Measurements from ENCODE around the gene RAP2C. TPM values are rescaled to one million over a fixed set of nuclear protein-coding genes. Genes with fewer than 3 reads are reported as not detected.
A peak's percentile ranks its signal among the peaks of the same experiment; 100 is the strongest.

Gene RAP2C
- total RNA-seq, 1 experiment from 2014 or later = 9.7 TPM

DNA sequence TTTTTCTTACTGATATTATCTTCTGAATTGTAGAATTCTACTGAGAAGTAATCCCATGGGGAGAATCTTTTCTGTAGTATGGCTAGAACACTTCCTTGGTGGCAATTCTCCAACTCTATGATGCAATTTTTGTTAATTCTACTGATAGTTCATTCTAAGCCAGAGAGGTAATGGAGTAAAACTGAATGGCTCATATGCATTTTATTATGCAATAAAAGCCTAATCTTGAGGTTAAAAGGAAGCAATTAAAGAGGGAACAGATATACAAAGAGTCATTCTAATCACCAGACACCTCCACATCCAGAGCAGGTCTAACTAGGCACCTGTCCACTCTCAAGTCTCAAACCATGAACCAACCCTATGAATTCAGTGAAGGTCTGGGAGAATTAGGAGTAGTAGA lies 9.7 kb downstream of the RAP2C start:
- H3K4me3 ChIP-seq = no peak overlapping the region
- H3K27me3 ChIP-seq = no peaks in the 10 kb centered on the region
- no peaks in the 10 kb centered on the region for H3K9me3 ChIP-seq
- no peak for DNase-seq
- H3K36me3 ChIP-seq = peaks cover 13% of the 10 kb centered on the region

DNA sequence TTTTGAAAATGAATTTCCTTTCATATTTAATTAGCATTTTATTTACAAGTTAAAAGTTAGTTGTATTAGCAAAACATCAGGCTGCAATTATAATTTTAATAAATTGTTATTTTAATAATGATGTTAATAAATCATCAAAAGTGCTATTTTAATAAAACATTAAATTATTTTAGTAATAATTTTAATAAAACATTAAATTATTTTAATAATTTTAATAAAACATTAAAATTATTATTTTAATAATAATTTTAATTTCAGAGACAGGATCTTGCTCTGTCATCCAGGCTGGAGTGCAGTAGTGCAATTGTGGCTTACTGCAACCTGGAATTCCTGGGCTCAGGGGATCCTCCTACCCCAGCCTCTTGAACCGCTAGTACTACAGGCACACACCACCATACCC lies 10.8 kb downstream of the RAP2C start:
- DNase-seq = no peak
- Histone ChIP-seq H3K27me3 (no peaks in the 10 kb centered on the region), H3K36me3 (peaks cover 6% of the 10 kb centered on the region), H3K9me3 (no peaks in the 10 kb centered on the region), H3K4me3 (no peak overlapping the region)

DNA sequence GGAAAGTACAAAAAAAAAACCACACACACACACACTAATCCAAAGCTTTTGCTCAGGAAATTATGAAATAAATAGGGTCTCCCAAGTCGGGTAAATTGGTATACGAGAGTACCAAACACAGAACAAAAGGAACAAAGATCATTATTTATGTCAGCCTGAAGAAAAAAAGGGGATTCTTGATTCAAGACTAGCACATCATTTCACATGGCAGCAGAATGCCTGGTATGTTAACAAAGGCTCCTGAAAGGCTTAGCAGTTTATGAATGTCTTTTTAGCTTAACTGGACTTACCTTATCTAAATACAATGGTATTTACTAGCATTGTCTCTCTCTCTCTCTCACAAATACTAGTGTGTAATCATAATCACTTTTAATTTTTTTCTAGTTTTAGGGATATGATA lies 11.3 kb downstream of the RAP2C start:
- H3K9me3 ChIP-seq = no peaks in the 10 kb centered on the region
- DNase-seq = no peak
- no peaks in the 10 kb centered on the region for H3K27me3 ChIP-seq
- no peak overlapping the region for H3K4me3 ChIP-seq
- peaks cover 5% of the 10 kb centered on the region for H3K36me3 ChIP-seq

DNA sequence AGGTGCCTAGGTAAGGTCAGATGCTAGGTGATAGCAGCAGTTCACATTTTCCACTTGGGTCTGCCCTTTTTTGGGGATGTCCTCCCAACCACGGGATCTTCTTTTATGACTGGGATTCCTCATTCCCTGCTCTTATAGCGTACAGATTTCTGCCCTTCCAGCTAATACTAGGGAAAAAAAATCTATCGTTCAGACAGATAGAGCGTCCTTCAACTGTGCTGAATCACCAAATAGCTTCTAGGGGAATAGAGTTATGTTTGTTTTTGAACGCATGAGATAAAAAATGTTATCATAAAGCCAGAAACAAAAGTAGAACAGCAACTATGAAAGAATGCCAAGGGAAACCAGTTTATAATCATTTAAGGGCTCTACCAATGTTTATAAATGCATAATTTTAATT lies 13.0 kb downstream of the RAP2C start:
- Histone ChIP-seq H3K27me3 (no peaks in the 10 kb centered on the region), H3K9me3 (no peaks in the 10 kb centered on the region), H3K36me3 (no peaks in the 10 kb centered on the region; the same call in 1 of the 2 replicates), H3K4me3 (no peak overlapping the region)
- DNase-seq = no peak

DNA sequence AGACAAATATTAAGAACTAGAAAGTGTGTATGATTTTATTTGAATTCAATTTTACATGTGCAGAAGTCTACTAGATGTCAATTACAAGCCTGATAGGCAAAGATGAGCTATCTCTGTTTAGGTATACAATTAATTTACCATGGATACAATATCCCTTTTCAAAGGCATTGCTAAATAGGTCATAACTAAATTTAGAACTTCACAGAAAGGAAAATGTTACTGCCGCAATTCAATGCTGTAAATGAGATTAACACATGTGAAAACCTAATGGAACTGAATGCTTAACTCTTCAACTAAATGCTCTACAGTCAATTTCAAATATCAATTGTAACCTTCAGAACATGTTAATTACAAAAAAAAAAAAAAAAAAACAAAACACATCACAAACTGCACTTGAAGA lies 14.6 kb downstream of the RAP2C start:
- no peak for DNase-seq
- Histone ChIP-seq H3K9me3 (no peaks in the 10 kb centered on the region), H3K36me3 (no peaks in the 10 kb centered on the region; the same call in 1 of the 2 replicates), H3K4me3 (no peak overlapping the region), H3K27me3 (no peaks in the 10 kb centered on the region)

DNA sequence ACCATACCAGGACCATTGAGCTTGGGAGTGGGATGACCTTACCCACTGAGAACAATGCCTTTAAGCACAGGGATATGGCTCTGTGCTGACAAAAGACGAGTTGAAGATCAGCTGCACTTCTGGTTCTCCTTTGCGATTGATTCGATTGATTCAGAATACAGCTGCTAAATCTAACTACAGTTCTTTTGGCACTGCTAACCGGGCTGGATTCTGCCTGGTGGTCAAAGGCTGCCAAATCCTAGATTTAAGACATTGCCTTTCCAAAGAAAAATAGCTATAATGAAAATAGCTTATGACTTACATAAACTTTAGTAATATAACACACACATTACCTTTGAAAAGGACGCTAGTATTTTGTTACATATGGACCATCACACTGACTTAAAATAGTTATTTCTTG lies 18.3 kb downstream of the RAP2C start:
- Histone ChIP-seq H3K9me3 (no peaks in the 10 kb centered on the region), H3K36me3 (no peaks in the 10 kb centered on the region; the same call in 1 of the 2 replicates), H3K27me3 (no peaks in the 10 kb centered on the region), H3K4me3 (no peak overlapping the region)
- DNase-seq = no peak

DNA sequence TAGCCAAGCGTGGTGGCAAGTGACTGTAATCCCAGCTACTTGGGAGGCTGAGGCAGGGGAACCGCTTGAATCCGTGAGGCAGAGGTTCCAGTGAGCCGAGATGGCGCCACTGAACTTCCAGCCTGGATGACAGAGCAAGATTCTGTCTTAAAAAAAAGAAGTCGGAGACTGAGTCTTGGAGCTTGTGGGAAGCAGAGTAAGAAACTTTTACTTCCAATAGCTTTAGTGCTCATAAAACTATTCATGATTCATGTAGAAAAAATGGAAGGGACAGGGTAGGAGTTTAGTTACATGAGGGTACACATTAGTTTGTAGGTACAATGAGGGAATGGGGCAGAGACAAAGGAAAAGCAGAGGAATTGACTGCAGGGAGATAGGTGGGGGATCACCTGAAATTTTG lies 19.3 kb downstream of the RAP2C start:
- Histone ChIP-seq H3K27me3 (no peaks in the 10 kb centered on the region), H3K4me3 (no peak overlapping the region), H3K36me3 (no peaks in the 10 kb centered on the region; the same call in 1 of the 2 replicates), H3K9me3 (no peaks in the 10 kb centered on the region)
- no peak for DNase-seq

DNA sequence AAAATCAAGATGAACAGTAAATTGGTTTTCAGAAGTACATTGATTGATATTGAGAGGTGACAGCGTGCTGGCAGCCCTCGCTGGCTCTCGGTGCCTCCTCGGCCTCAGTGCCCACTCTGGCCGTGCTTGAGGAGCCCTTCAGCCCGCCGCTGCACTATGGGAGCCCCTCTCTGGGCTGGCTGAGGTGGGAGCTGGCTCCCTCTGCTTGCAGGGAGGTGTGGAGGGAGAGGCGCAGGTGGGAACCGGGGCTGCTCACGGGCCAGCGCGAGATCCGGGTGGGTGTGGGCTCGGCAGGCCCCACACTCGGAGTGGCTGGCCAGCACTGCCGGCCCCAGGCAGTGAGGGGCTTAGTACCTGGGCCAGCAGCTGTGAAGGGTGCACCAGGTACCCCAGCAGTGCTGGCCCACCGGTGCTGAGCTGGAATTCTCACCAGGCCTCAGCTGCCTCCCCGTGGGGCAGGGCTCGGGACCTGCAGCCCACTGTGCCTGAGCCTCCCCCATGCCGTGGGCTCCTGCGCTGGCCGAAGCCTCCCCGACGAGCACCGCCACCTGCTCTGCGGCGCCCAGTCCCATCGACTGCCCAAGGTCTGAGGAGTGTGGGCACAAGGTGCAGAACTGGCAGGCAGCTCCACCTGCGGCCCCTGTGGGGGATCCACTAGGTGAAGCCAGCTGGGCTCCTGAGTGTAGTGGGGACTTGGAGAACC lies 25.2 kb downstream of the RAP2C start:
- Histone ChIP-seq H3K4me3 (no peak overlapping the region), H3K27me3 (no peaks in the 10 kb centered on the region), H3K9me3 (no peaks in the 10 kb centered on the region), H3K36me3 (no peaks in the 10 kb centered on the region)
- DNase-seq = no peak

DNA sequence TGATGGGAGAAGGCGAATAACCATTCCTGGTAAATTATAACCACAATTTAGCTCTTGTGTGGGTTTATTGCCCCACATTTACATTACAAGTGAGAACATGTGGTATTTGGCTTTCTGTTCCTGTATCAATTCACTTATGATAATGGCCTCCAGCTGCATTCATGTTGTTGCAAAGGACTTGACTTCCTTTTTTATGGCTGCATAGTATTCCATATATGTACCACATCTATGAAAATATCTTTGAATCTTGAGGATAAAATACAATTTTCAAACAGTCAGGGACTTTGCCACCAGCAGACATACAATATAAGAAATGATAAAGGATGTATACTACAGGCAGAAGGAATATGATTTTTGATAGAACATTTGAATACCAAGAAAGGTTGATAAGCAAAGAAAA lies 27.3 kb downstream of the RAP2C start:
- Histone ChIP-seq H3K36me3 (no peaks in the 10 kb centered on the region), H3K9me3 (no peaks in the 10 kb centered on the region)
- DNase-seq = no peak

DNA sequence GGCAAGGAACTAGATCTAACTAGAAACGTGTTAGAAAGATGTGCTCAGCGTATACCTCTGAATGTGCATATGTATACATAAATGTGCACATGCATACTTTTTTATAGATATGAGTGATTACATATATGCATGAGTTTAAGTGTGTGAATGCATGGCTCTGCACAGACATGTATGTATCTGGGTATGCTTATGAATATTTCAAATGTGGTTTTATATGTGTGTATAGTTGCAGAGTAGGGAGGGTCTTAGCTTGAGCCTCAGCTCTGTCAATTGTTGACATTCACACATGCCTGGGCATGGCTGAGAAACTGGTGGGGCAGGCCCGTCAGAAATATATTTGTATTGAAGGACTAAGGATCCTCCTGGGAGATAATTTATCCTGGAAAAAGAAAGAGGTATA lies 31.1 kb downstream of the RAP2C start:
- Histone ChIP-seq H3K4me3 (no peak overlapping the region), H3K36me3 (no peaks in the 10 kb centered on the region), H3K9me3 (no peaks in the 10 kb centered on the region), H3K27me3 (no peaks in the 10 kb centered on the region)
- no peak for DNase-seq

More for the DNA sequence above, 27.3 kb downstream of the RAP2C start:
- Histone ChIP-seq H3K27me3 (no peaks in the 10 kb centered on the region), H3K4me3 (no peak overlapping the region)

DNA sequence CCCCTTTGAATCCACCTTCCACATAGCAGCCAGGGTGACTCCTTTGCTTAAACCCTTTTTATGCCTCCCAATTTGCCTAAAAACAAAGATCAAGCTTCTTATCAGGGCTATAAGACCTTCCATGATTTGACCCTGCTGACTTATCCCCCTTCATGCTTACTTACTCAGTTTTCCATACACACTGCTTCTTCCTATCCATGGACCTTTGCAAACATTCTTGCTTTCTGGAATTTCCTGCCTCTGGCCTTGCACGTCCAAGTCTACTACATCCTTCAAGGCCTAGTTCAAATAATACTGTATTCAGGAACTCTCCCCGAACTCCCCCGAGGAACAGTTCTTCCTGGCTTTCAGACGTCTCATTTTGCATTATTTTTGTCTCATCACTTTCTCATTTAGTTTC lies 31.8 kb downstream of the RAP2C start:
- Histone ChIP-seq H3K9me3 (no peaks in the 10 kb centered on the region), H3K27me3 (no peaks in the 10 kb centered on the region), H3K36me3 (no peaks in the 10 kb centered on the region), H3K4me3 (no peak overlapping the region)
- DNase-seq = no peak

DNA sequence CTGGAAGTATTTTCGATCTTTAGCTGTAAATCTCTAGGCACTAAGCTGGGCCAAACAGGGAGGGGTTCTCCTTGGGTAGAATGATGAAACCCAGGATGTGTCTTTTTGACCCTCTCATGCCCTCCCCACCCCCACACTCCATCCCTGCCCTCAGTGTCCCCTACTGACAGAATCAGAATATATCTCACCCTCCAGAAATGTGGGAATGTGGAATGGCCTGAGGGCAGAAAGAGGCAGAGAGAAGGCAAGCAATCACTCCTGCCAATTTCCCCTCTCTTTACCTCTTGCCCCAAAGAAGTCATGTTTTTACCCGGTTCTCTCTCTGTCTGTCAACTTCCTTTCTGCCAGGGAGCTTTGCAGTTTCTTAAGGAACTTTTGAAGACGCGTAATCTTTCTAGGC lies 34.4 kb downstream of the RAP2C start:
- Histone ChIP-seq H3K36me3 (no peaks in the 10 kb centered on the region), H3K4me3 (no peak overlapping the region), H3K9me3 (no peaks in the 10 kb centered on the region), H3K27me3 (no peaks in the 10 kb centered on the region)
- no peak for DNase-seq

DNA sequence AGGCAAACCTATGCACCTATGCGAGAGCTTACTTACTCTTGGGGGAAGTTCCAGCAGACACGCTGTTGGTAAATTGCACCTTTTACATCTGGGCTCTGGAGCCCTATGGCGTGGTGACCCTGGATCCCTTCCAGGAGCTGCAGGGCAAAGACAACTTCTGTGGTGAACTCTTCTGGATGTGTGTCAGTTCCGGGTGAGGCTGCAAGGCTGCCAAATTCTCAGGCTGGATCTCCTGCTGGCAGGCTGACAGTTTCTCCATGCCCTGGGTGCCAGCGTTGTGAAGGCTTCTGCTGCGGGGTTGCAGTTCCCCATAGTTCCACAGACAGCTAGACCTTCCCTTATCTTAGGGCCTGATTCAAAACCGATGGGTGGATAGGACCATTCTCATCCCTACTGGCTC lies 37.9 kb downstream of the RAP2C start:
- Histone ChIP-seq H3K9me3 (no peaks in the 10 kb centered on the region), H3K4me3 (no peak overlapping the region), H3K36me3 (no peaks in the 10 kb centered on the region), H3K27me3 (no peaks in the 10 kb centered on the region)
- DNase-seq = peak; percentile 54

DNA sequence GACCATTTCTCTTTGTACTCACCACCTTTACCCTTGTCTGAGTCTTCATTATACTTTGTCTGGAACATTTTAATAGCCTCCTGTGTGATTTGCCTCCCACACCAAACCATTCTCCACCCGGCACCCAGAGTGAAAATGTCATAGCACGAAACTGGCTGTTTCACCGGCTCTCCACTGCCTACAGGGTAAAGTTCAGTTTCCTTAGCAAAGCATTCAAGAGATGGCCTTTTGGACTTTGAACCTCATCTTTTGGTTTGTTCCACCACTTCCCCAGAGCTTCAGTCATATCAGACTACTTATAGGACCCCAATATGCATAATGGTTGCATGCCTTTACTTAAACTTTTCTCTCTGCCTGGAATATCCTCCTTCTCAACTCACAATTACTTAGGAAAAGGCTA lies 38.3 kb downstream of the RAP2C start:
- H3K9me3 ChIP-seq = no peaks in the 10 kb centered on the region
- H3K36me3 ChIP-seq = no peaks in the 10 kb centered on the region
- no peaks in the 10 kb centered on the region for H3K27me3 ChIP-seq
- H3K4me3 ChIP-seq = no peak overlapping the region
- DNase-seq = no peak

DNA sequence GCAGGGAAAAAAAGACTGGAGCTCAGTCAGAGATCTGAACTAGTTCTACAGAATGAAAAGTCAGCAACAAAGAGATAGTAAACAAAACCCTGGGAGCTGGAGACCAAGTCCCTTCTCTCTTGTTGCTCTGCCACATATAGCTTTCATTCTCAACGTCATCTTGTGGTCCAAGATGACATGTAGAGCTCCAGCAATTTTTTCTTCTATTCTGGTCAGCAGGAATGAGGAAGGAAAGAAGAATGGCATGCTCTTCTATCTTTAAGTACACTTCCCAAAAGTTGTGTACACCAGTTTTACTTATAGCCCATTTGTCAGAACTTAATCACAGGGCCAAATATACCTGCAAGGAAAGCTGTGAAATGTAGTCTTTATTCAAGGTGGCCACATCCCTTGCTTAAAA lies 45.6 kb downstream of the RAP2C start:
- Histone ChIP-seq H3K4me3 (no peak overlapping the region), H3K9me3 (no peaks in the 10 kb centered on the region), H3K27me3 (no peaks in the 10 kb centered on the region), H3K36me3 (no peaks in the 10 kb centered on the region)
- DNase-seq = no peak

DNA sequence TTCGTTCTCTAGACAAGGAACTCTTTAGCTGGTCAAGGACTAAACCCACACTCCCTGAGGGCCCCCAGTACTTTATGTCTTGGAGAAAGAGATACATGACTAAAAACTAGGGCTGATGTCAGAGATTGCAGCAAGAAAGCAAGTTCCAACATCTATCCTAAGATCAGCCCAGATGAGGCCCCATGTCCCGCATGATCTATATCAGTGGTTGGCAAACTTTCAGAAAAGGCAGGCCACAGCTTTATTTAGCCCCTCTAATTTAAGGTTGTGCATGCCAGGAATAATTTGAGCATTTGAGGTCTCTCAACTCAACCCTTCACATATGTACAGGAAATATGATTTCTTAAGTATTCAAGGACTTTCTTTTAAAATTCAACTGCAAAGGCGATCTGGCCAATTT lies 47.4 kb downstream of the RAP2C start:
- no peak for DNase-seq
- Histone ChIP-seq H3K36me3 (no peaks in the 10 kb centered on the region), H3K9me3 (no peaks in the 10 kb centered on the region), H3K27me3 (no peaks in the 10 kb centered on the region), H3K4me3 (no peak overlapping the region)

DNA sequence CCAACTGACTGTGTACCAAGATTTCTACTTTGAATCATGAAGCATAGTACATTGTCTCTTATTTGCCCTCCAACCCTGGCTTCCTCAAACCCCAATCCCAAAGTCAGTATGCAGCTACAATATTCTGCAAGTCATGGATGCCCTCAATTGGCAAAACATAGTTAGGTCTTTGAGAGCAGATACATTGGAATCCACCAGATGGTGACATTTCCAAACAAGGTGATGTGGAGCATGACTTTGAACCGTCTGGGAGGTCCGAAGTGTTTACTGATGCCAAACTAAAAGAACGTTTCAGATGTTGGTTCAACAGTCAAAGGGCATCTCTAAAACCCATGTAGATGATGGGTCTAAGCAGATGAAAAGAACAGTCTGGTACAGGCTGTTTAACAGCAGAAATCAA lies 47.8 kb downstream of the RAP2C start:
- no peak overlapping the region for H3K4me3 ChIP-seq
- no peak for DNase-seq

DNA sequence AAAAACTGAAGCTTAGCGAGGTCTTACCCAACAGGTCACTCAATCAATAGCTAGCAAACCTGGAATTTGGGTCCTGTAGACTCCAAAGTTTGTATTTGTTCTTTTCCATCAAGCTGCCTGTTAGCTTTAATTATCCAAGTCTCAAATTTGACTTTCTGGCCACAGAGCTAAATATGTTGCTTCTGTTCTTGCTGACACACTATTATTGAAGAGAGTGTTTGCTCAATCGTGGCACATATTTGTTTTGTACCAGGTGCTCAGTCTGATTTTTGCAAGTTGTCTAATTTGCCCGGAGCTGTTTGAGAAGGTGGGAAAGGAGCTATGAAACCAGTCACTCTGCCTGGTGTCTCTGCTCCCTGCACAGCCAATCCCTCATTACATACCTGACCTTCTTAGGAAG lies 49.7 kb downstream of the RAP2C start:
- H3K27me3 ChIP-seq = no peaks in the 10 kb centered on the region
- no peak overlapping the region for H3K4me3 ChIP-seq
- H3K36me3 ChIP-seq = no peaks in the 10 kb centered on the region
- DNase-seq = no peak
- no peaks in the 10 kb centered on the region for H3K9me3 ChIP-seq

More for the DNA sequence above, 47.8 kb downstream of the RAP2C start:
- Histone ChIP-seq H3K36me3 (no peaks in the 10 kb centered on the region), H3K9me3 (no peaks in the 10 kb centered on the region), H3K27me3 (no peaks in the 10 kb centered on the region)

DNA sequence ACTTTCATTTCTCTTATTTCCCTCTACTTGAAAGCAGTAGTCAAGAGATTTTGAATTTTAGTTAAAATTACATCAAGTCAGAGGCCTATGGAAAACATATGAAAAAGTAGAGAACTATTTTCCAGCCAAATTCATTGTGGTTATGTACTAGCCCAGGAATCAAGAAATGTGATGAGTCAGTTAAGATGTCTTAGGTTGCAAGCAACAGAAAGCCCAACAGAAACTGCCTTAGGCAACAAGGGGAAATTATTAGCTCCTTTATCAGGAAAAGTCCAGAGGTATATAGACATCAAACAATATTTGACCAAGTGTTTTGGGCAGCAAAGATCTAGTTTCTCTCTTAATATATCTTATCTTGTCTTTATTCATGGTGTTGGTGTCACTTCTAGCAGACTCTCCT lies 53.6 kb downstream of the RAP2C start:
- no peaks in the 10 kb centered on the region for H3K9me3 ChIP-seq
- H3K36me3 ChIP-seq = no peaks in the 10 kb centered on the region
- DNase-seq = no peak
- no peak overlapping the region for H3K4me3 ChIP-seq
- no peaks in the 10 kb centered on the region for H3K27me3 ChIP-seq
